MM.1S (cell line): ENCODE measurements around the gene PROCA1.

Experiments
- DNase-seq: peaks from one replicate; pipeline ENCODE4 v3.0.0-alpha.2; 2015
- H2AFZ ChIP-seq: fragments of 300-600 bp; sonication (generic); 2 replicates; pipeline ENCODE4 v1.6.0; 2016; ENCODE audit warnings: antibody characterized with exemption, low read length
- H3F3A ChIP-seq: fragments of 300-600 bp; sonication (generic); 2 replicates; pipeline ENCODE4 v1.6.1; 2016; ENCODE audit warnings: mild to moderate bottlenecking, antibody characterized with exemption, low read length, moderate library complexity, mixed read lengths; ENCODE audit not compliant: insufficient read depth
- H3K27ac ChIP-seq: fragments of 300-600 bp; sonication (generic); 2 replicates; pipeline ENCODE4 v1.5.1; 2016; ENCODE audit warnings: mild to moderate bottlenecking, low read length
- H3K27me3 ChIP-seq: fragments of 300-600 bp; sonication (generic); replicated peaks from 2 replicates; pipeline ENCODE4 v1.6.0; 2016; ENCODE audit warnings: low read length; ENCODE audit not compliant: insufficient read depth
- H3K36me3 ChIP-seq: fragments of 300-600 bp; sonication (generic); replicated peaks from 2 replicates; pipeline ENCODE4 v1.6.1; 2016; ENCODE audit warnings: mild to moderate bottlenecking, low read length, mixed read lengths; ENCODE audit not compliant: insufficient read depth
- H3K4me1 ChIP-seq: fragments of 300-600 bp; sonication (generic); 2 replicates; pipeline ENCODE4 v1.6.1; 2016; ENCODE audit warnings: low read length, mixed read lengths
- H3K4me2 ChIP-seq: fragments of 300-600 bp; sonication (generic); 2 replicates; pipeline ENCODE4 v1.6.0; 2016; ENCODE audit warnings: low read depth, low read length
- H3K4me3 ChIP-seq: fragments of 300-600 bp; sonication (generic); 2 replicates; pipeline ENCODE4 v1.5.1; 2016; ENCODE audit warnings: low read length, mixed read lengths
- H3K79me2 ChIP-seq: fragments of 300-600 bp; sonication (generic); 2 replicates; pipeline ENCODE4 v1.6.1; 2016; ENCODE audit warnings: mixed run types, low read length, mixed read lengths
- H3K9ac ChIP-seq: fragments of 300-600 bp; sonication (generic); 2 replicates; pipeline ENCODE4 v1.6.1; 2016; ENCODE audit warnings: low read length, mixed read lengths
- H3K9me2 ChIP-seq: fragments of 300-600 bp; sonication (generic); replicated peaks from 2 replicates; pipeline ENCODE4 v1.6.1; 2016; ENCODE audit warnings: mild to moderate bottlenecking, low read length, mixed read lengths; ENCODE audit not compliant: insufficient read depth
- H3K9me3 ChIP-seq: fragments of 300-600 bp; sonication (generic); replicated peaks from 2 replicates; pipeline ENCODE4 v1.6.1; 2016; ENCODE audit warnings: mild to moderate bottlenecking, low read length, mixed read lengths; ENCODE audit not compliant: insufficient read depth
- H4K20me1 ChIP-seq: fragments of 300-600 bp; sonication (generic); 2 replicates; pipeline ENCODE4 v1.6.1; 2016; ENCODE audit warnings: mild to moderate bottlenecking, low read length, moderate library complexity, mixed read lengths; ENCODE audit not compliant: insufficient read depth
- EZH2 ChIP-seq: fragments of 300-600 bp; sonication (generic); optimal IDR thresholded peaks from 2 replicates; pipeline ENCODE3; 2017; ENCODE audit warnings: low read depth, mild to moderate bottlenecking, antibody characterized with exemption, low read length, mixed read lengths
- EZH2phosphoT487 ChIP-seq: fragments of 300-600 bp; sonication (generic); IDR thresholded peaks from 2 replicates; pipeline ENCODE4 v1.6.1; 2018; ENCODE audit warnings: antibody characterized with exemption, low read length
- TF ChIP-seq, protein P1 (sequence below): fragments of 300-600 bp; sonication (generic); IDR thresholded peaks from 2 replicates; pipeline ENCODE4 v1.5.1; 2016; ENCODE audit warnings: antibody characterized with exemption, low read length, mixed read lengths

The PROCA1 gene

DNA sequence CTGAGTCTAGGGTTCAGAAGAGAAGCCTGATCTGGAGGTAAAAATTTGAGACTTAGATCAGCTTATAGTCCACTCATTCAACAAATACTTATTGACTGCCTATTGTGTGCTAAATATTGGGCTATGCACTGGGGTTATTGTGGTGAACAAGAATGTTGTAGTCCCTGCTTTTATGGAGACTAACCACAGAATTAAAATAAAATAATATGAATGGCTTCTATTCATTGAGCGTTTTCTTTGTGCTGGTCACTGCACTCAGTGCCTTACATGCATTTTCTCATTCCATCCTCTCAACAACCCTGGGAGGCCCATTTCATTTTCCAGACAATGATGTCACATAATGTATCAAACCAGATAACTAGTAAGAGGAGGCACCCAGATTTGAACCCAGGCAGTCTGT, 21.7 kb upstream of the PROCA1 start:
- Histone ChIP-seq H4K20me1 (no peaks in the 10 kb centered on the region), H3K4me3 (no peak overlapping the region), H3K9me3 (no peaks in the 10 kb centered on the region), H3K4me1 (peaks cover 6% of the 10 kb centered on the region), H3F3A (peaks cover 10% of the 10 kb centered on the region), H3K4me2 (no peak overlapping the region), H2AFZ (no peak overlapping the region), H3K9me2 (no peaks in the 10 kb centered on the region), H3K27ac (no peak overlapping the region), H3K79me2 (no peaks in the 10 kb centered on the region), H3K36me3 (no peaks in the 10 kb centered on the region), H3K9ac (no peak overlapping the region), H3K27me3 (no peaks in the 10 kb centered on the region)
- TF ChIP-seq, protein P1, sequence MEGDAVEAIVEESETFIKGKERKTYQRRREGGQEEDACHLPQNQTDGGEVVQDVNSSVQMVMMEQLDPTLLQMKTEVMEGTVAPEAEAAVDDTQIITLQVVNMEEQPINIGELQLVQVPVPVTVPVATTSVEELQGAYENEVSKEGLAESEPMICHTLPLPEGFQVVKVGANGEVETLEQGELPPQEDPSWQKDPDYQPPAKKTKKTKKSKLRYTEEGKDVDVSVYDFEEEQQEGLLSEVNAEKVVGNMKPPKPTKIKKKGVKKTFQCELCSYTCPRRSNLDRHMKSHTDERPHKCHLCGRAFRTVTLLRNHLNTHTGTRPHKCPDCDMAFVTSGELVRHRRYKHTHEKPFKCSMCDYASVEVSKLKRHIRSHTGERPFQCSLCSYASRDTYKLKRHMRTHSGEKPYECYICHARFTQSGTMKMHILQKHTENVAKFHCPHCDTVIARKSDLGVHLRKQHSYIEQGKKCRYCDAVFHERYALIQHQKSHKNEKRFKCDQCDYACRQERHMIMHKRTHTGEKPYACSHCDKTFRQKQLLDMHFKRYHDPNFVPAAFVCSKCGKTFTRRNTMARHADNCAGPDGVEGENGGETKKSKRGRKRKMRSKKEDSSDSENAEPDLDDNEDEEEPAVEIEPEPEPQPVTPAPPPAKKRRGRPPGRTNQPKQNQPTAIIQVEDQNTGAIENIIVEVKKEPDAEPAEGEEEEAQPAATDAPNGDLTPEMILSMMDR = no peak
- TF ChIP-seq EZH2 = no peak
- no peak for TF ChIP-seq EZH2phosphoT487
- DNase-seq = no peak

DNA sequence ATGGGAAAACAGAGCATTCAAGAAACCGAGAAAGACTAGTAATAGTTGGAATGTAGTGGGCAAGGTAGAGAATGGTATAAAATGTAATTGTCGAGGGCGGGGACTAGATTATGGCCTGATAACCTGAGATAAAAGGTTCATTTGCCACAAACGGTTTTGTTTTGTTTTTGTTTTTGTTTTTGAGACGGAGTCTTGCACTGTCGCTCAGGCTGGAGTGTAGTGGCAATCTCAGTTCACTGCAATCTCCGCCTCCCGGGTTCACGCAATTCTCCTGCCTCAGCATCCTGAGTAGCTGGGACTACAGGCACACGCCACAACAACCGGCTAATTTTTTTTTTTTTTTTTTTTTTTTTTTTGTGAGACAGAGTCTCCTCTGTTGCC, 18.3 kb upstream of the PROCA1 start:
- Histone ChIP-seq H3K4me2 (no peak overlapping the region), H3K9ac (no peak overlapping the region), H3K4me3 (no peak overlapping the region), H3K36me3 (no peaks in the 10 kb centered on the region), H3K79me2 (no peaks in the 10 kb centered on the region), H4K20me1 (no peaks in the 10 kb centered on the region), H3K27me3 (no peaks in the 10 kb centered on the region), H3K9me3 (no peaks in the 10 kb centered on the region), H3K9me2 (no peaks in the 10 kb centered on the region), H3K4me1 (peaks cover 4% of the 10 kb centered on the region; the same call in 1 of the 2 replicates), H3K27ac (no peak overlapping the region), H3F3A (peaks cover 34% of the 10 kb centered on the region), H2AFZ (no peak overlapping the region)
- DNase-seq = no peak
- TF ChIP-seq EZH2phosphoT487 (no peak), EZH2 (no peak)
- TF ChIP-seq, protein P1 = no peak

DNA sequence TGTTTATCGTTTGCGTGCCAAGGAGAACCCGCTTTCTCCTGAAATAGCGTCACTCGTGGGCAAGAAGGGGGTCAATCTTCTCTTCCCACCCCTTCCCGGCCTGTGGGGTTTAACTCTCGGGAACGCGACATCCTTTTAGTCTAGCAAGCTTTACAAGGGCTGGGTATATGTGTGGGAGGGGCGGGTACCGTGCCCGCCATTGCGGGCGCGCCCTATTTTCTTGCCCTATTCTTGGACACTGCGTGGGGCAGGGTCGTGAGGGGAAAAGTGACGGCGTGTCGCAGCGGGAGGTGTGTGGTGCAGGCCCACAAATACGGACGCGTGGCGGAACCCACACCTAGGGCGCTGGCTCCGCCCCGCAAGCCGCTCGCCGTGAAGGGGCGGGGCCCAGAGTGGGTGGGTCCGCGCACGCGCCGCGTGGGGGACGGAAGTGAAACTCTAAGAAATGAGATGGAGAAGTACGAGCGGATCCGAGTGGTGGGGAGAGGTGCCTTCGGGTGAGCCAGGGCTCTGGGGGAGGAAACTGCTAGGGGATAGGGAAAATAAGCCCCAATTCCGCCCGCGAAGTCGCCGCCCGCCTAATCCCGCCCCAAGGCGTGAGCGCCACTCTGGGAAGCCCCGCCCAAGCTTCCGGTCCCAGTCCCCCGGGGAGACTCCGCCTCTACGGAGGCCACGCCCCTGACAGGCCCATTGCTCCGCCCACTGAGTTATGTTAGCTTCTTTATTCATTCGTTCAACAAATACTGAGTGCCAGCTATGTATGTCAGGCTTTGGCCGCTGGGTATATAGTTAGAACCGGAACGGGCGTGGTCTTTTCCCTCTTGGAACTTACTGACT, 16.9 kb upstream of the PROCA1 start, which contains the start of gene NEK8:
NEK8 (plus strand) TSS at position 425 of the 837 bp plus-strand sequence; CDS start at position 451, 26 bp downstream.
- Histone ChIP-seq H3K36me3 (0 out of 2 replicates have a peak, but pooled peaks cover 4% of the 10 kb centered on the region), H3K4me2 (peak within 1 kb of the TSS; percentile 99), H3K9ac (peak within 1 kb of the TSS; percentile 87), H3K27ac (peak within 1 kb of the TSS; percentile 98), H4K20me1 (0 out of 2 replicates have a peak, but pooled peaks cover 4% of the 10 kb centered on the region), H3K9me2 (no peaks in the 10 kb centered on the region), H3K4me1 (peaks cover 4% of the 10 kb centered on the region; the same call in 1 of the 2 replicates), H3F3A (peaks cover 47% of the 10 kb centered on the region), H3K79me2 (0 out of 2 replicates have a peak, but pooled peaks cover under 1% of the 10 kb centered on the region), H3K27me3 (no peaks in the 10 kb centered on the region), H3K9me3 (no peaks in the 10 kb centered on the region), H3K4me3 (peak within 1 kb of the TSS; percentile 79), H2AFZ (peak within 1 kb of the TSS; percentile 76)
- TF ChIP-seq EZH2 (no peak), EZH2phosphoT487 (no peak)
- TF ChIP-seq, protein P1 = no peak
- DNase-seq = peak; percentile 92
